Measurements from ENCODE around the gene NCSTN. TPM values are rescaled to one million over a fixed set of nuclear protein-coding genes. Genes with fewer than 3 reads are reported as not detected.

The NCSTN gene
- total RNA-seq, 2 experiments from 2014 or later = 44.8 to 55.5 TPM

DNA sequence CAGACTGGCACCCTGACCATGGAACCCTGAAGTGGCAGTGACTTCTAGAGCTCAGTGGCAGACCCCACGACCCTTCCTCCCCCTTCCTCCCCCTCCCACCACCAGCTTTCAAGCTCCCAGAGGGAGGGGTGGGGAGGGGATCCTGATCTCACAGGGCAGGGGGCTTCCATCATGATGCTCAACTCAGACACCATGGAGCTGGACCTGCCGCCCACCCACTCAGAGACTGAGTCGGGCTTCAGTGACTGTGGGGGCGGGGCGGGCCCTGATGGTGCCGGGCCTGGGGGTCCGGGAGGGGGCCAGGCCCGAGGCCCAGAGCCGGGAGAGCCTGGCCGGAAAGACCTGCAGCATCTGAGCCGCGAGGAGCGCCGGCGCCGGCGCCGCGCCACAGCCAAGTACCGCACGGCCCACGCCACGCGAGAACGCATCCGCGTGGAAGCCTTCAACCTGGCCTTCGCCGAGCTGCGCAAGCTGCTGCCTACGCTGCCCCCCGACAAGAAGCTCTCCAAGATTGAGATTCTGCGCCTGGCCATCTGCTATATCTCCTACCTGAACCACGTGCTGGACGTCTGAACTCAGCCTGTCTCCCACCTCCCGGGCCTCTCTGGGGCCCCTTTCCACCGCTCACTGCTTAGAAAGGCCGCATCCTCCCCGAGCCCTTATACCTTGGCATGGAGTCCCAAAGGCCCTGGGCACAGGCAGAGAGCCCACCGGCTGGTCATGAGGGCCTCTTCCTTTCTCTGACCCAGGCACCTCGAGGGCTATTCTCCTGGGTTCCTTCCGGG, 27.6 kb downstream of the NCSTN start:
- intact Hi-C loops (cut with micrococcal nuclease; ENCODE audit: unreplicated experiment) = no loop called here
- H4K20me1 ChIP-seq (ENCODE audit: insufficient read depth, low read length) = no peaks in the 10 kb centered on the region
- no peaks in the 10 kb centered on the region for H3K9me2 ChIP-seq (ENCODE audit: insufficient read depth, low read length)
- no peaks in the 10 kb centered on the region for H3K36me3 ChIP-seq (ENCODE audit: insufficient read depth, low read length)
- POLR2A ChIA-PET = no interaction called here
- H3K9me3 ChIP-seq (ENCODE audit: low read length) = no peaks in the 10 kb centered on the region
- H2AFZ ChIP-seq (ENCODE audit: low read length) = no peak overlapping the region
- H3K27ac ChIP-seq (ENCODE audit: low read depth, low read length, poor library complexity, severe bottlenecking) = no peak overlapping the region
- peaks cover 11% of the 10 kb centered on the region for H3K4me1 ChIP-seq (ENCODE audit: insufficient read depth, low read length, poor library complexity, severe bottlenecking)
- TF ChIP-seq, protein P1, sequence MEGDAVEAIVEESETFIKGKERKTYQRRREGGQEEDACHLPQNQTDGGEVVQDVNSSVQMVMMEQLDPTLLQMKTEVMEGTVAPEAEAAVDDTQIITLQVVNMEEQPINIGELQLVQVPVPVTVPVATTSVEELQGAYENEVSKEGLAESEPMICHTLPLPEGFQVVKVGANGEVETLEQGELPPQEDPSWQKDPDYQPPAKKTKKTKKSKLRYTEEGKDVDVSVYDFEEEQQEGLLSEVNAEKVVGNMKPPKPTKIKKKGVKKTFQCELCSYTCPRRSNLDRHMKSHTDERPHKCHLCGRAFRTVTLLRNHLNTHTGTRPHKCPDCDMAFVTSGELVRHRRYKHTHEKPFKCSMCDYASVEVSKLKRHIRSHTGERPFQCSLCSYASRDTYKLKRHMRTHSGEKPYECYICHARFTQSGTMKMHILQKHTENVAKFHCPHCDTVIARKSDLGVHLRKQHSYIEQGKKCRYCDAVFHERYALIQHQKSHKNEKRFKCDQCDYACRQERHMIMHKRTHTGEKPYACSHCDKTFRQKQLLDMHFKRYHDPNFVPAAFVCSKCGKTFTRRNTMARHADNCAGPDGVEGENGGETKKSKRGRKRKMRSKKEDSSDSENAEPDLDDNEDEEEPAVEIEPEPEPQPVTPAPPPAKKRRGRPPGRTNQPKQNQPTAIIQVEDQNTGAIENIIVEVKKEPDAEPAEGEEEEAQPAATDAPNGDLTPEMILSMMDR (conservative IDR thresholded peaks at IDR 0.05; ENCODE audit: low read length) = no peak
- TF ChIP-seq EZH2phosphoT487 (IDR thresholded peaks at IDR 0.05; ENCODE audit: borderline replicate concordance, low read depth, low read length) = no peak
- H3K4me2 ChIP-seq (ENCODE audit: low read length) = no peak overlapping the region
- H3K4me3 ChIP-seq (ENCODE audit: low read depth, low read length, poor library complexity, severe bottlenecking) = no peak overlapping the region
- no peaks in the 10 kb centered on the region for H3K79me2 ChIP-seq (ENCODE audit: insufficient read depth, low read depth, low read length)
- no peak for DNase-seq (ENCODE audit: low spot score)
- BruUV-seq (replicated peaks) = no TSS peak
- CTCF ChIA-PET (ENCODE audit: unreplicated experiment) = no interaction called here

DNA sequence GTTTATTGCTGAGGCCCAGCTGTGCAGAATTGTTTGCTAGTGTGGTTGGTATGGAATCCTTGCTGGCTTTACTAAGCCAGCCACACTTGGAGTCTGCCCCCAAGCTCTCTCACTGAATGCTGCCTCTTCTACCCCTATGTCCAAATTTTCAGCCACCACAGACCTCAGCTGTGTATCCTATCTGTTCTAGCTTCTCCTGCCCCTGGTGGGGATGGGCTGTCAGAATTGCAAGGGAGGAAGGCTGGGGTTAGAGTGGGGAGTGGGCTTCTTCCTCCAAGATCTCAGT, 28.1 kb downstream of the NCSTN start:
- no peak for TF ChIP-seq EZH2phosphoT487 (IDR thresholded peaks at IDR 0.05; ENCODE audit: borderline replicate concordance, low read depth, low read length)
- TF ChIP-seq, protein P1 (conservative IDR thresholded peaks at IDR 0.05; ENCODE audit: low read length) = no peak
- BruUV-seq (replicated peaks) = no TSS peak
- CTCF ChIA-PET (ENCODE audit: unreplicated experiment) = no interaction called here
- Histone ChIP-seq H3K4me1 (ENCODE audit: insufficient read depth, low read length, poor library complexity, severe bottlenecking) (peaks cover 17% of the 10 kb centered on the region), H3K27ac (ENCODE audit: low read depth, low read length, poor library complexity, severe bottlenecking) (no peak overlapping the region), H3K79me2 (ENCODE audit: insufficient read depth, low read depth, low read length) (no peaks in the 10 kb centered on the region), H3K4me2 (ENCODE audit: low read length) (no peak overlapping the region), H3K9me3 (ENCODE audit: low read length) (no peaks in the 10 kb centered on the region), H3K9me2 (ENCODE audit: insufficient read depth, low read length) (no peaks in the 10 kb centered on the region), H3K36me3 (ENCODE audit: insufficient read depth, low read length) (no peaks in the 10 kb centered on the region), H4K20me1 (ENCODE audit: insufficient read depth, low read length) (no peaks in the 10 kb centered on the region), H2AFZ (ENCODE audit: low read length) (no peak overlapping the region), H3K4me3 (ENCODE audit: low read depth, low read length, poor library complexity, severe bottlenecking) (no peak overlapping the region)
- POLR2A ChIA-PET = no interaction called here
- no peak for DNase-seq (ENCODE audit: low spot score)
- intact Hi-C loops (cut with micrococcal nuclease; ENCODE audit: unreplicated experiment) = no loop called here

DNA sequence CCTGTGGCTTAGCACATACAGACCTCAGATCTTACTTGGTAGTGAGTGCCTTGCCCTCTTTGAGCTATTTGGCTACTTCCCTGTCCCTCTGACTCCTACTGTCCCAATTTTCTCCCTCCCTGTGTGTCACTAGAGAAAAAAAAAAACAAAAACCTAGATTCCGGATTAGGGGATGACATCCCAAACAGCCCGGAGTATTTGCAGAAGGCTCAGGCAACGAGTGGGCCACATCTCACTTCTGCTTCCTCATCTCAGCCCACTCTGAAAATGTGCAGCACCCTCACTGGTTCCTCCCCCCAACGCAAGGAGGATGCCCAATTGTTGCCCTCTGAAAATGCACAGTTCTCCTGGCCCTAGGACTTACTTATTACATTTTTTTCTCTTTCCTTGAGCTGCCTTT, 28.6 kb downstream of the NCSTN start:
- Histone ChIP-seq H3K79me2 (ENCODE audit: insufficient read depth, low read depth, low read length) (no peaks in the 10 kb centered on the region), H3K4me1 (ENCODE audit: insufficient read depth, low read length, poor library complexity, severe bottlenecking) (peaks cover 21% of the 10 kb centered on the region), H3K9me2 (ENCODE audit: insufficient read depth, low read length) (no peaks in the 10 kb centered on the region), H3K4me3 (ENCODE audit: low read depth, low read length, poor library complexity, severe bottlenecking) (no peak overlapping the region), H3K36me3 (ENCODE audit: insufficient read depth, low read length) (no peaks in the 10 kb centered on the region), H3K9me3 (ENCODE audit: low read length) (no peaks in the 10 kb centered on the region), H3K27ac (ENCODE audit: low read depth, low read length, poor library complexity, severe bottlenecking) (no peak overlapping the region), H2AFZ (ENCODE audit: low read length) (no peak overlapping the region), H4K20me1 (ENCODE audit: insufficient read depth, low read length) (no peaks in the 10 kb centered on the region), H3K4me2 (ENCODE audit: low read length) (no peak overlapping the region)
- POLR2A ChIA-PET = no interaction called here
- BruUV-seq (replicated peaks) = no TSS peak
- TF ChIP-seq EZH2phosphoT487 (IDR thresholded peaks at IDR 0.05; ENCODE audit: borderline replicate concordance, low read depth, low read length) = no peak
- TF ChIP-seq, protein P1 (conservative IDR thresholded peaks at IDR 0.05; ENCODE audit: low read length) = no peak
- intact Hi-C loops (cut with micrococcal nuclease; ENCODE audit: unreplicated experiment) = no loop called here
- no peak for DNase-seq (ENCODE audit: low spot score)
- CTCF ChIA-PET (ENCODE audit: unreplicated experiment) = no interaction called here
